ENCODE data around the gene CD209. TPM values are rescaled to one million over a fixed set of nuclear protein-coding genes. Genes with fewer than 3 reads are reported as not detected.
"Not testable (repeated sequence)": the region's sequence is repeated elsewhere in the genome, so short reads cannot be mapped to it uniquely, and the experiment has no call there.

Gene CD209, protein sequence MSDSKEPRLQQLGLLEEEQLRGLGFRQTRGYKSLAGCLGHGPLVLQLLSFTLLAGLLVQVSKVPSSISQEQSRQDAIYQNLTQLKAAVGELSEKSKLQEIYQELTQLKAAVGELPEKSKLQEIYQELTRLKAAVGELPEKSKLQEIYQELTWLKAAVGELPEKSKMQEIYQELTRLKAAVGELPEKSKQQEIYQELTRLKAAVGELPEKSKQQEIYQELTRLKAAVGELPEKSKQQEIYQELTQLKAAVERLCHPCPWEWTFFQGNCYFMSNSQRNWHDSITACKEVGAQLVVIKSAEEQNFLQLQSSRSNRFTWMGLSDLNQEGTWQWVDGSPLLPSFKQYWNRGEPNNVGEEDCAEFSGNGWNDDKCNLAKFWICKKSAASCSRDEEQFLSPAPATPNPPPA
- polyA plus RNA-seq (ENCODE audit: insufficient read length in 4 of 4) = 1 to 10 TPM in 3 of 4 donors, under 1 TPM in 1; 0.52 to 1.5 (median 1.4) TPM

DNA sequence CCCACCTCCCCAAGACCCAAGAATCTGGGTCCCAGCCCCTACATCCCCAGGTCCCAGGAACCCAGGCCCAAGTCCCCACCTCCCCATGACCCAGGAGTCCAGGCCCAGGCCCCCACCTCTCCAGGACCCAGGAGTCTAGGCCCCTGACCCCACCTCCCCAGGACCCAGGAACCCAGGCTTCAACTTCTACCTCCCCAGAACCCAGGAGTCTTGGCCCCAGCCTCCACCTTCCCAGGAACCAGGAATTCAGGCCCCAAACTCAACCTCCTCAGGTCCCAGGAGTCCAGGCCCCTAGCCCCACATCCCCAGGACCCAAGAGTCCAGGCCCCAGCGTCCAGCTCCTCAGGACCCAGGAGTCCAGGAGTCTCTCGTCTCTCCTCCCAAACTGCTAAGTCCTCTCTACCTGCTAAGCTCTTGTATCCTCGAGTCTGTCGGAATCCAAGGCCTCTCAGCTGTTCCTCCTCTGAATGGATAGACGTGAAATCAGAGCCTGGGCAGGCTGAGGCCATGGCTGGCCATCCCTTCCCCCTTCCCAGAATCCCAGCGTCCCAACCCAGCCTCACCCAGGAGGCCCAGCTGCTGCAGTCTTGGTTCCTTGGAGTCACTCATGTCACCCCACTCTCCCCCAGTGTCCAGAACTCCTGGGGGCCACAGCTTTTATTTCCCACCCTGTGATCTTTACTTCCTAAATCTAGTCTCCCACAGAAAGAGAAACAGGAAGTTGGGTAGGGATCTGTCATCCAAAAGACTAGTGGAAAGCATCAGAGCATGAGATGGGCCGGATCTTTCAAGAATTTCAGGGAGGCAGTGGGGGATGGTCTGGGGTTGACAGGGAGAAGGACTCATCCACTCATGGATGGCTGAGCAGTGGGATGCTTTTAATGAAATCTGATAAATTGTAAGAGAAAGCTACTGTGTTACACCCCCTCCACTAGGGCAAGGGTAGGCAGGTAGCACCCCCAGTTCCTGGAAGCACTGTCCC lies at the start of gene CD209:
TSS of gene CD209 (minus strand) at position 632 of the 982 bp plus-strand sequence. CDS start at position 609, 23 bp downstream.
- DNase-seq (ENCODE audit: low read depth in 4 of 4, low spot score in 2 of 4) = peak in 1 of 4 donors; percentile 8

DNA sequence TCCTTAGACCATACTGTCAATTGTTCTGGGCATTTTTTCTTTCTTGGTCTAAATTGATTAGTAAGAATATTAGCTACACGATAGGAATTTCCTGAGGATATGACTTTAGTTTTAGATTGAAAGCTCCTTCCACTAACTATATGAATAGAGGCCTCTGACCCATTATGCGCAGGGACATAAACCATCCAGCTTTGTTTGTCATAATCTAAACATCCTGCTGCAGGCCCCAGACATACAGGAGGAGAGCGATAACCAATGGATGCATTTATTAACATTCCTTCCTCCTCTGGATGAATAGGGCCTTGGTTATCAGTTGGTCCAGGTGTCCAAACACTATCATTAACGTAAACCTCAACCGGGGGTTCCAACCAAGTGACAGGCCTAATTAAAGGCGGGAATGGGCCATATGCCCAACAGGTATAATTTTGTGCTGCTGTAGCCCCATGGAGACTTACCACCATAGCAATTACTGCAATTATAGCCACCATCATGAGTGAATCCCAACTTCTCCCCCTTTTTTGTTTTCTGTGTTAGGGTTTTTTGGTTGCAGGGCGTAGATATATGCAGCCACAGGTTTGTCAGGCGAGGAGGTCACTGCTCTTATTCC lies 48.3 kb upstream of the CD209 start:
- no peak for DNase-seq (ENCODE audit: low read depth in 4 of 4, low spot score in 2 of 4)

DNA sequence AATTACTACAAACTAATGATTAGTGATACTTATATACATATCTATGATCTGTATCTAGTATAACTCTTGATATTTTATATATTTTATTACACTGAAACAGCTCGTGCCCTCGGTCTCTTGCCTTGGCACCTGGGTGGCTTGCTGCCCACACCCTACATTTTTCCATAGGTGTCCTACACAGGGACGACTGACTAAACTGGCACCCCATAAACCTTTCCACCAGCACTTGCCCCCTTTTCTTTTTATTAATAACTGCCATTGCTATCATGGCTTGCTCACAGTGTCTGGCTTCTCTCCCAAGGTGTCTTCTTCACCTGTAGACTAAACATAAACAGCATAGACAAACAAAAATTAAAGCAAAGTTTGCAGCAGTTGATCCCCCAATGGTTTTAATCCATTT lies 46.2 kb upstream of the CD209 start:
- DNase-seq (ENCODE audit: low read depth in 4 of 4, low spot score in 2 of 4) = no peak

DNA sequence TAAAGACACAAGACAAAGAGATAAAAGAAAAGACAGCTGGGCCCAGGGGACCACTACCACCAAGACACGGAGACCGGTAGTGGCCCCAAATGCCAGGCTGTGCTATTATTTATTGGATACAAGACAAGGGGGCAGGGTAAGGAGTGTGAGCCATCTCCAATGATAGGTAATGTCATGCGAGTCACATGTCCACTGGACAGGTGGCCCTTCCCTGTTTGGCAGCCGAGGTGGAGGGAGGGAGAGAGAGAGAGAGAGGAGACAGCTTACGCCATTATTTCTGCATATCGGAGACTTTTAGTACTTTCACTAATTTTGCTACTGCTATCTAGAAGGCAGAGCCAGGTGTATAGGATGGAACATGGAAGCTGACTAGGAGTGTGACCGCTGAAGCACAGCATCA lies 45.4 kb upstream of the CD209 start:
- not testable (repeated sequence) for DNase-seq (ENCODE audit: low read depth in 4 of 4, low spot score in 2 of 4)

DNA sequence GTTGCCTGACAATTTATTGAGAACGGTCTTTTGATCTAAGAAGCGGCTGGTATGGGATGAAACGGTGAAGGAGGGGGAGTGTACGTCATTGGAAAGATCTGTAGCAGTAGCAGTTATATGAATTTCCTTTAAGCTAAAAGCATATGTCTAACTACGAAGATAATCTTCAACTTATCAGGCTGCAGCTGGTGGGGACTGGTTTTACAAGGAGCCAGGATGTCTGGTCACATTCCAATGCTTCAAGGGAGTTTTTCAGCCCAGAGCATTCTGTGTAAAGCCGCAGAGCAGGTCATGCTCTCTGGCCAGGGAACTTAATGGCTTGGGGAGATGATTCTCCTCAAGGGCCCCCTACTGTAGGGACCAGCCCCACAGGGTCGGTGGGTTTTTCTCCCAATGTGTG lies 44.9 kb upstream of the CD209 start:
- peak in 1 of 4 donors; percentile 44 for DNase-seq (ENCODE audit: low read depth in 4 of 4, low spot score in 2 of 4)

DNA sequence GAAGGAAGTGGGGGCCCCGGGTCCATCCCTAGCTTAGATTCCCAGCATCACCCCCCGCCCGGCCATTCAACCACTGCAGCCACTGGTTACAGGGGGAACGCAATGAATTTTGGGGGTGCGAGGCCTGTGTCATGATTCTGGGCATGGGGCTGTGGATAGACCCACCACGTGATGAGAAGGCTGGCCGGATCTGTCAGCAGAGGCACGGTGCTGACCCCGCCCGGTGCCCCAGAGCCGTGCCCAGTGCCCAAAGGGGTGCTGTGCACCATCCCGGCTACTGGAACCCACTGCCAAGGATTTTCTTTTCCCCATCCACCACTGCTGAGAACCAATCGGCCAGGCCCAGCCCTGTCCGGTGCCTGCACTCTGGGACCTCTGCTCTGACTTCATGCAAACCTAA lies 43.1 kb upstream of the CD209 start:
- DNase-seq (ENCODE audit: low read depth in 4 of 4, low spot score in 2 of 4) = no peak

DNA sequence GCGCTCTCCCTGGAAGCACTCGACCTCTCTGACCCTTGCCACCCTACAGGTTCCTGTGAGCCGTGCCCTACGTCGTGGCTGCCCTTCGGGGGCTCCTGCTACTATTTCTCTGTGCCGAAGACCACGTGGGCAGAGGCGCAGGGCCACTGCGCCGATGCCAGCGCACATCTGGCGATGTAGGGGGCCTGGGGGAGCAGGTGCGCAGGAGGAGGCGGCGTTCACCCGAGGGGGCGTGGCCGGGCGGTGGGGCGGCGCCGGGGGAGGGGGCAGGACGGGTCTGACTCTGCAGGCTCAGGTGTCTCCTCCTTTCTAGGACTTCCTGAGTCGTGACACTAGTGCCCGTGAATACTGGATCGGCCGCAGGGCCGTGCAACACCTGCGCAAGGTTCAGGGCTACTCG lies 42.1 kb upstream of the CD209 start:
- DNase-seq (ENCODE audit: low read depth in 4 of 4, low spot score in 2 of 4) = no peak

DNA sequence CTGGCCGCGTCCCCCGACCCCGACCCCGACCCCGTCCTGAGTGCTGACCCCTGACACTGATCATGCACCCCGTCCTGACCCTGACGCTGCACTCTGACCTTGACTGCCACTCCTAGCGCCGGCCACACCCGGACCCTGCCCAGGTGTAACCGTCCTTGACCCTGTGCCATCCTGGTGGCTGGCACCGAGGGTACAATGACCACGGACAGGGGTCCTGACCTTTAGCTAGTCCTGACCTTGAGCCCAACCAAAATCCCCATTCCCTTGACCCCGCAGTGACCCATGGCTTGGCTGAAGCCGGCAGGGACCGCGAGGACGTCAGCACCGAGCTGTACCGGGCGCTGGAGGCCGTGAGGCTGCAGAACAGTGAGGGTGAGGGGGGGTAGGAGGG lies 41.6 kb upstream of the CD209 start:
- no peak for DNase-seq (ENCODE audit: low read depth in 4 of 4, low spot score in 2 of 4)

DNA sequence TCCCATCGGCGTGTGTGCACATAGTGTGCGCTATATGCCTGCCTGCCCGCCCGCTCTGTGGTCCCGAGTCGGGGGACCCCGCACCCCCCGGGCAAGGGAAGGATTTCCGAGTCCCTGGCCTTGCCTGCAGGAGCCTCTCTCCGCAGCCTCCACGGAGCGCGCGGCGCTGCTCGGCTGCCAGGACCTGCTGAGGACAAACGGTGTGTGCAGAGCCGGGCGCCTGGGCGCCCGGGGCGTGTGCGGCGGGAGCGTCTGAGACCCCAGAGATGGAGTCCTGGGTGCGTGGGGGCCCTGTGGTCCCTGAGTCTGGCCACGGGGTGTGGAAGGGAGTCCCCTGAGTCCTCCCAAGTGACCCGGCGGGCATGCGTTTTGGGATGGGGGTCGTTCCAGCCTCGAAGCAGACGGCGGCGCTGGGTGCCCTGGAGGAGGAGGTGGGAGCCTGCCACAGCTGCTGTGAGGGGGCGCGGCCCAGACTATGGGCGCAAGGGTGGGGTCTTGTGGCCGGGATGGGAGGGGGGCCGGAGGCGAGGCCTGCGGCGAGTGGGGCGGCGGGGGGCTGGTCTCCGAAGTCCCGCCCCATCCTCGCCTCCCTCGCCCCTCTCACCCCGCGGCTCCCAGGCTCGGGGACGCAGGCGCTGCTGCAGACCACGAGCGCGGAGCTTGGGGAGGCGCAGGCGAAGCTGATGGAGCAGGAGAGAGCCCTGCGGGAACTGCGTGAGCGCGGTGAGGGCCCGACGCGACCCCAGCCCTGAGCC lies 41.0 kb upstream of the CD209 start:
- DNase-seq (ENCODE audit: low read depth in 4 of 4, low spot score in 2 of 4) = no peak

DNA sequence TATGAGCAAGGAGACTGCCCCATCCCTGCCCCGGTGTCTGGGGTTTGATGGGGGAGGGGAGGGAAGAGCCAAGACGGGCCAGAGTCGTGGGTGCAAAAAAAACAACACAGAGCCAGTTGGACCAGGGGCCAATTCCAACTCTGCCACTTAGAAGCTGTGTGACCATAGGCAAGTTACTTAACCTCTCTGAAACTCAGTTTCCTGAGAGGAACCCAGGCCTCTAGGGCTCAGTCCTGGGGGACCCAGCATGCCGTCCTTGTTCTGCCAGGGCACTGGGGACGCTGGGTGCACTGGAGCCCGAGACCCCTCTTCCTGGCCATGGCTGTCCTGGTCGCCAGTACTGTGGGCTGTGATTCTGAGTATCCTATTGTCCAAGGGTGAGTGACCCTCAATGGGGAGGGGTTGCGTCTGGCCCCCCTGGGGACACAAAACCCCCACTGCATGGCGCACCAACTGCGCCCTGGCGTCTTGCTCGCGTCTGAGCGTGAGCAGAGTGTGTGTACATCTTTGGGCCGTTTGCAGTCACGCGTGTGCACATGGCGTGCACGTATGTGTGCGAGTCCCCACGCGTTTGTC lies 40.4 kb upstream of the CD209 start:
- DNase-seq (ENCODE audit: low read depth in 4 of 4, low spot score in 2 of 4) = no peak

DNA sequence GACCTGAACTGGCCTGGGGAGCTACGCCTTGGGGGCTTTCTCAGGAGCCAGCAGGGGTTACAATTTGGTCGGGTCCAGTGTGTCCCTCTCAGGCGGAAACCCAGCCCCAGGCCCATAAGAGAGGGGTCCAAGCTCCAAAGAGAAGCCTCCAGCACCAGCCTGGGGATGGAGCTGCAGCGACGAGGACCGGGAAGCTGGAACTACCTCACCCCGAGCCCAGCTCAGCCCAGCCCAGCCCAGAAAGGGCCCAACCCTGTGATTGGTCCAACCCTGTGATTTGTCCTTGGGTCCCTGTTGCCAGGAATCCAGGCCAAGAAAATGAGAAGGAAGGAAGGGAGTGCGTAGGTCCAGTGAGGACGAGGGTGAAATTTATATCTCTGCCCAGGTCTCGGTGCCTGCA lies 39.8 kb upstream of the CD209 start:
- no peak for DNase-seq (ENCODE audit: low read depth in 4 of 4, low spot score in 2 of 4)

DNA sequence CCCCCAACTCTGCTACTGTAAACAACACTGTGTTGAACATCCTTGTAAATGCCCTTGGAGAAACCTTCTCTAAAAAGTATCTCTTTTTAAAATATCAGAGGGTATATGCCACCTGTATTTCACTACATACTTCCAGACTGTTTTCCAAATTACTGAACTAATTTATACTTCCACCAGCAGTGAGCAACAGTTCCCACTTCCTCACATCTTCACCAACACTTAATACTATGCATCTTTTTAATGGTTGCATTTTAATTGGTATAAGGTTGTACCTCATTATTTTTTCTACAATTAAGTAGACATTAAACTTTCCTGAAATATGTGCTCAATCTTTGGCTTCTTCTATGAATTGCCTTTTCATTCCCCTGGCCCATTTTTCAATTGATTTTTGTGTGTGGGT lies 37.5 kb upstream of the CD209 start:
- no peak for DNase-seq (ENCODE audit: low read depth in 4 of 4, low spot score in 2 of 4)

DNA sequence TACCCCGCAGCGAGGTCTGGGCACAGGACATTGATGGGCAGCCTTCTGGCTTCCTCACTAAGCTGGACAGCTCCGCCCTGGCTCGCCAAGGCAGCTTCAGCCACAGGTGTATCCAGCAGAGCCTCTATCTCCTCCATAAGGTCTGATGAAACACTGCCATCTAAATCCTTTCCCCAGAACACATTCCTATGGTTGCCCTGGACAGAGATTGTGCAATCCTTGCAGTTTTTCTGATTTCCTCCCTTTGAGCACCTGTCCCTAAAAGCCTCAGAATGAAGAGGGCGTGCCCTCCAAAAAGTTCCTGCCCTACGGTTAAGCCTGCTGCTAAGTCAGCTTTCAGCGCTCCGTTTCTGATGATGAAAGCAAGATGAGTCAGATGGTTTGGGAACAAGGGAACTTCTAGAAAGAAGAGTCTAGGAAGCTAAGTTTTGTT lies 36.7 kb upstream of the CD209 start:
- no peak for DNase-seq (ENCODE audit: low read depth in 4 of 4, low spot score in 2 of 4)

DNA sequence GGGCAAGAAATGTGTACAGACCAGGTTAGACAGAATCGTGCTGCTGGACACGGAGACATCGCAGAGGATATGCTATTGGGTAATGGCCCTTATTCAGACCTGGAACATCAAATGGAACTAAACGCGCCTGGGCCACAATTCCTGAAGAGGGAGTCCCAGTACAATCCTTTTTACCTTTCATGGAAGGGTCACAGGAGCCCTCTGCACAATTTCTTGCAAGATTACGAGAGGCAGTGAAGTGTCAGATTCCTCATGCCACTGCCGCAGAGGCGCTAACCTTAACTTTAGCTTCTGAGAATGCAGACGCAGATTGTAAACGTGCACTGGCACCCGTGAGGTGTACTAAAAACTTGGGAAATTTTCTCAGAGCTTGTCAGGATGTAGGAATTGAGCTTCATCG lies 33.8 kb upstream of the CD209 start:
- DNase-seq (ENCODE audit: low read depth in 4 of 4, low spot score in 2 of 4) = no peak

DNA sequence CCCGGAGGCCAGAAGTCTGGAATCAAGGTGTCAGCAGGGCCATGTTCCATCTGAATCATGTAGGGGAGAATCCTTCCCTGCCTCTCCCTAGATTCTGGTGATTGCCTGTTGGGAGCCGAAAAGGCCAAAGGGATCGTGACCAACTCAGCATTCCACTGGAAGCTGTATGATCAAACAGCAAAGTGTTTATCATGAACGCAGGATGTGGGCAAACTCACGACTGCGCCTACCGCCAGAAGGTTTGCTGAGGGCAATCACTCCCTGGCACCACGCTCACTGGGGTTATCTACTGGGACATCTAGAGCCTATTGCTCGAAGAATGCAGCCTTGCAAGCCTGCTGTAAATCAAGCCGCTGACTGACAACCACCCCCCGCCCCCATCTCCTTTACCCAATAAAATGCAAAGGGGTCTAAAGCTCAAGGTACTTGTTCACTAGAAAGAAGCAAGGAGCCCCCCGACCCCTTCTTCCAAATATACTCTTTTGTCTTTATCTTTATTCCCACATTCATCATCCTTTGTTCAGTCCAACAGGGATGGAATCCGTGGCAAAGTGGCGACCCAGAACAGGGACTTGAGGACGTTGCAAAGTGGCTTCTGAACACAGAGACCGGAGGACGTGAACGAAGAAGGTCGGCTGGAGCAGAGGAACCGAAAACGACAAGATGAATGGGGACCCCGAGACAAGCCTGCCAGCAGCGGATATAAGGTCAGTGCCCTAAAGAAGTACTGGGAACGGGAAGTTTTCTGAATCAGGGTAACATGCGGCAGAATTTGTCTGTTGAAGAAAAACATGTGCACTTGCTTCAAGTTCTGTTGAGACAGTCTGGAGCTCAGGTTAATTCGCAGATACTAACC lies 32.5 kb upstream of the CD209 start:
- DNase-seq (ENCODE audit: low read depth in 4 of 4, low spot score in 2 of 4) = no peak

DNA sequence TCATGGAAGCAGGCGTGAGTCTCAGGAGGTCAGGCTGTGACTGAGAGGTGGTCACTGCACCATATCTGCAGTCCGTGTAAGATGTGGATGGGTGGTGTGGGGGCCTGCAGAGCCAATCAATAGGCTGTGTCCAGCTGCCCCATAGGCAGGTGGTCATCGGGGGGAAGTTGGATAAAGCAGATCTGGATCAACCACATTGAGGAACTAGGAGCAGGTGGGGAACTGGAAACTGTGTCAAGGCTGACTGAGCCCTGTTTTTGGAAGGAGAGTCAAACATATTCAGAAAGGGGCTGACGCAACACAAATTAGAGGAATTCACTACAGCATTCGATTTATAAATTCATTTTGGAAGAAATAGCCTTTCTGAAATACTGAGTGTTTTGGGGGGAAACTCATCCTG lies 30.7 kb upstream of the CD209 start:
- no peak for DNase-seq (ENCODE audit: low read depth in 4 of 4, low spot score in 2 of 4)

DNA sequence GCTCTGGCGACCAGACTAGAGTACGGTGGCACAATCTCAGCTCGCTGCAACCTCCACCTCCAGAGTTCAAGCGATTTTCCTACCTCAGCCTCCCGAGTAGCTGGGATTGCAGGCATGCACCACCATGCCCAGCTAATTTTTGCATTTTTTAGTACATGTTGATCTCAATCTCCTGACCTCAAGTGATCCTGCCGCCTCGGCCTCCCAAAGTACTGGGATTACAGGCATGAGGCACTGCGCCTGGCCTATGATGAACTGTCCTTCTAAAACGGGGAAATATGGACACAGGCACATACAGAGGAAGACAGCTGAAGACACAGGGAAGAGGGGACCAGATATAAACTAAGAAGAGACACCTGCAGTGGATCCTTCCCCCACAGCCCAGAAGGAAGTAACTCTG lies 28.4 kb upstream of the CD209 start:
- no peak for DNase-seq (ENCODE audit: low read depth in 4 of 4, low spot score in 2 of 4)

DNA sequence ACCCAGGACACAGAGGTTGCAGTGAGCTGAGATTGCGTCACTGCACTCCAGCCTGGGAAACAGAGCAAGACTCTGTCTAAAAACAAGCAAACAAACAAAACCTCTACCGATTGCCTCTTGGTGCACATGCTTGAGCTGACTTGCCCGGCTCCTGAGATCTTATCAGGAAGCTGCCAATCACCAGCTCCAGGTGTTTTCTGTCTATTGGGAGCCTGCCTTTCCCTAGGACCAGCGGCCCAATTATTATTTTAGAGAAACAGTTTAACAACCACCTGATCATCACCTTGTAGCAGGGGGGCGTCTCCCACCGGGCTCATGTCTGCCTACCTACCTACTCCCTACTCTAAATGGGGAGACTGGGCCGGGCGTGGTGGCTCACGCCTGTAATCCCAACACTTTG lies 26.5 kb upstream of the CD209 start:
- DNase-seq (ENCODE audit: low read depth in 4 of 4, low spot score in 2 of 4) = no peak

DNA sequence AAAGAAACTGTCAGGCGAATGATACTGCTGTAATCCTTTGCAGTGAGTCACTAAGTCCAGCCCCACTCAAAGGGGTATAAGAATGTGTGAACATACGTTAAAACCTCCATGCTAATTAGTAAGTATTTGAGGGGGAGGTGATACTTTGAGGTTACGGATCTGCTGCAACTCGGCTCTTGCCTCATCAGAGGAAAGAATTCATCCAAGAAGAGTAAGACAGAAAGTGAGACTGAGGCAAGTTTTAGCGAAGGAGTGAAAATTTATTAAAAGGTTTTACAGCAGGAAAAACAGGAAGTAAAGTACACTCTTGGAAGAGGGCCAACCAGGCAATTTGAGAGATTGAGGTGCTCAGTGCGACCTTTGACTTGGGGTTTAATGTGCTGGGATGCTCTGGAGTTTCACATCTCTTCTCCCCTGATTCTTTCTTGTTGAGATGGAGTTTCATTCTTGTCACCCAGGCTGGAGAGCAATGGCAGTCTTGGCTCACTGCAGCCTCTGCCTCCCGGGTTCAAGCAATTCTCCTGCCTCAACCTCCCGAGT lies 25.5 kb upstream of the CD209 start:
- no peak for DNase-seq (ENCODE audit: low read depth in 4 of 4, low spot score in 2 of 4)

Data from left renal cortex interstitium (tissue), 4 donors.